ENCODE results near the gene TCP11L1. TPM values are rescaled to one million over a fixed set of nuclear protein-coding genes. Genes with fewer than 3 reads are reported as not detected.
A peak's percentile ranks its signal among the peaks of the same experiment; 100 is the strongest.

TCP11L1 gene
- total RNA-seq, 1 experiment from 2014 or later: 44.5 TPM

- CTCF ChIA-PET: interaction anchor here (0.5 kb wide), 2 partner anchors 36 to 726 kb away, joined by 3 to 9 read pairs; no protein-coding TSS in a partner anchor
- H3K36me3 ChIP-seq (ENCODE audit: insufficient read depth, low read length, poor library complexity, severe bottlenecking): no peaks in the 10 kb centered on the region
- BruUV-seq (replicated peaks): TSS peak; percentile 9
These were observed 20.1 kb downstream of the TCP11L1 start for GRCh38 chr11:33059331-33060007.

GRCh38 chr11:33060271-33060670 lies 20.9 kb downstream of the TCP11L1 start:
- TF ChIP-seq CTCF (conservative IDR thresholded peaks at IDR 0.05; ENCODE audit: low read depth, low read length): no peak
- no peak for TF ChIP-seq EZH2 (IDR thresholded peaks at IDR 0.05; ENCODE audit: borderline replicate concordance, low read depth, low read length, poor library complexity, severe bottlenecking)
- BruUV-seq (replicated peaks): no TSS peak
- no peak overlapping the region for H3K4me3 ChIP-seq (ENCODE audit: low read depth, low read length, poor library complexity, severe bottlenecking)
- peaks cover 79% of the 10 kb centered on the region for H3K4me1 ChIP-seq (ENCODE audit: insufficient read depth, low read length, poor library complexity, severe bottlenecking)
- POLR2A ChIA-PET (ENCODE audit: low non-redundant PET): no interaction called here
- intact Hi-C loops (cut with micrococcal nuclease; ENCODE audit: unreplicated experiment): no loop called here
- H3K27me3 ChIP-seq (replicated peaks; ENCODE audit: insufficient read depth, low read depth, low read length, poor library complexity): no peaks in the 10 kb centered on the region
- no peaks in the 10 kb centered on the region for H3K36me3 ChIP-seq (ENCODE audit: insufficient read depth, low read length, poor library complexity, severe bottlenecking)
- DNase-seq (ENCODE audit: low spot score): no peak
- H3K27ac ChIP-seq (ENCODE audit: low read depth, low read length, poor library complexity, severe bottlenecking): peak overlapping the region; percentile 39
- CTCF ChIA-PET: interaction anchor here (0.5 to 0.8 kb wide), 2 partner anchors 18 to 35 kb away, joined by 3 to 4 read pairs; no protein-coding TSS in a partner anchor
- H3K9me3 ChIP-seq (ENCODE audit: low read depth, low read length, poor library complexity, severe bottlenecking): no peaks in the 10 kb centered on the region

More at GRCh38 chr11:33059331-33060007, 20.1 kb downstream of the TCP11L1 start:
- H3K4me1 ChIP-seq (ENCODE audit: insufficient read depth, low read length, poor library complexity, severe bottlenecking): peaks cover 79% of the 10 kb centered on the region
- POLR2A ChIA-PET (ENCODE audit: low non-redundant PET): no interaction called here
- peak overlapping the region; percentile 39 for H3K27ac ChIP-seq (ENCODE audit: low read depth, low read length, poor library complexity, severe bottlenecking)
- intact Hi-C loops (cut with micrococcal nuclease; ENCODE audit: unreplicated experiment): loop anchor here (1.0 kb wide), 1 partner anchor 18 kb away; no protein-coding TSS in a partner anchor
- H3K27me3 ChIP-seq (replicated peaks; ENCODE audit: insufficient read depth, low read depth, low read length, poor library complexity): no peaks in the 10 kb centered on the region
- TF ChIP-seq EZH2 (IDR thresholded peaks at IDR 0.05; ENCODE audit: borderline replicate concordance, low read depth, low read length, poor library complexity, severe bottlenecking): no peak
- peak; percentile 95 for DNase-seq (ENCODE audit: low spot score)
- H3K4me3 ChIP-seq (ENCODE audit: low read depth, low read length, poor library complexity, severe bottlenecking): no peak overlapping the region
- no peaks in the 10 kb centered on the region for H3K9me3 ChIP-seq (ENCODE audit: low read depth, low read length, poor library complexity, severe bottlenecking)

GRCh38 chr11:33062137-33062536 lies 22.8 kb downstream of the TCP11L1 start:
- TF ChIP-seq EZH2 (IDR thresholded peaks at IDR 0.05; ENCODE audit: borderline replicate concordance, low read depth, low read length, poor library complexity, severe bottlenecking): no peak
- no peak for TF ChIP-seq CTCF (conservative IDR thresholded peaks at IDR 0.05; ENCODE audit: low read depth, low read length)
- intact Hi-C loops (cut with micrococcal nuclease; ENCODE audit: unreplicated experiment): no loop called here
- peaks cover 64% of the 10 kb centered on the region for H3K4me1 ChIP-seq (ENCODE audit: insufficient read depth, low read length, poor library complexity, severe bottlenecking)
- H3K36me3 ChIP-seq (ENCODE audit: insufficient read depth, low read length, poor library complexity, severe bottlenecking): no peaks in the 10 kb centered on the region
- POLR2A ChIA-PET (ENCODE audit: low non-redundant PET): interaction anchor here (0.6 kb wide), 1 partner anchor 536 kb away, joined by 3 read pairs; no protein-coding TSS in a partner anchor
- CTCF ChIA-PET: interaction anchor here (0.6 kb wide), 1 partner anchor 222 kb away, joined by 6 read pairs; no protein-coding TSS in a partner anchor
- no TSS peak for BruUV-seq (replicated peaks)
- H3K4me3 ChIP-seq (ENCODE audit: low read depth, low read length, poor library complexity, severe bottlenecking): no peak overlapping the region
- H3K27me3 ChIP-seq (replicated peaks; ENCODE audit: insufficient read depth, low read depth, low read length, poor library complexity): no peaks in the 10 kb centered on the region
- H3K9me3 ChIP-seq (ENCODE audit: low read depth, low read length, poor library complexity, severe bottlenecking): no peaks in the 10 kb centered on the region
- H3K27ac ChIP-seq (ENCODE audit: low read depth, low read length, poor library complexity, severe bottlenecking): no peak overlapping the region
- DNase-seq (ENCODE audit: low spot score): no peak
